NCI-H2081 (cell line): ENCODE data around the gene SLBP.
A peak's percentile ranks its signal among the peaks of the same experiment; 100 is the strongest.

Source experiments
- DNase-seq, 2 experiments: peaks; one replicate each; lab custom pipeline; 2025; lab: John Stamatoyannopoulos, UW

Gene SLBP

GRCh38 chr4:1712216-1713002 is at the start of gene SLBP:
SLBP (minus strand) TSS chr4:1712319; CDS start chr4:1712188, 131 bp downstream.
- DNase-seq = peak; percentile 97

GRCh38 chr4:1761130-1761689 is 49.1 kb upstream of the SLBP start:
- no peak for DNase-seq

- no peak for DNase-seq
These were observed 48.5 kb upstream of the SLBP start for GRCh38 chr4:1760521-1761071.

GRCh38 chr4:1759818-1760223 is 47.7 kb upstream of the SLBP start:
- DNase-seq = no peak

GRCh38 chr4:1759170-1759817 is 47.2 kb upstream of the SLBP start:
- DNase-seq = no peak

- no peak for DNase-seq
These were observed 46.4 kb upstream of the SLBP start for GRCh38 chr4:1758306-1759121.

- no peak for DNase-seq
These were observed 45.7 kb upstream of the SLBP start for GRCh38 chr4:1757836-1758235.

- DNase-seq = no peak
These were observed 45.0 kb upstream of the SLBP start for GRCh38 chr4:1756893-1757779.

- no peak for DNase-seq
These were observed 44.0 kb upstream of the SLBP start for GRCh38 chr4:1756079-1756478.

GRCh38 chr4:1755297-1755696 is 43.2 kb upstream of the SLBP start:
- no peak for DNase-seq

GRCh38 chr4:1754336-1754735 is 42.2 kb upstream of the SLBP start:
- no peak for DNase-seq

GRCh38 chr4:1753697-1754311 is 41.7 kb upstream of the SLBP start:
- DNase-seq = no peak

GRCh38 chr4:1753294-1753696 is 41.2 kb upstream of the SLBP start:
- no peak for DNase-seq

GRCh38 chr4:1752284-1753041 is 40.3 kb upstream of the SLBP start:
- DNase-seq = no peak

- no peak for DNase-seq
These were observed 39.8 kb upstream of the SLBP start for GRCh38 chr4:1751919-1752283.

GRCh38 chr4:1751155-1751918 is 39.2 kb upstream of the SLBP start:
- DNase-seq = no peak

GRCh38 chr4:1750381-1751154 is 38.4 kb upstream of the SLBP start:
- no peak for DNase-seq

GRCh38 chr4:1749826-1750225 is 37.7 kb upstream of the SLBP start:
- DNase-seq = no peak
